Parathyroid adenoma (tissue), 2 donors: ENCODE data around the gene UNC93B1.

Experiments used
- H2AFZ ChIP-seq: fragments of 300-600 bp; sonication (generic); one replicate; pipeline ENCODE4 v1.7.0; 2017; ENCODE audit warnings: antibody characterized with exemption, mild to moderate bottlenecking
- H3K27ac ChIP-seq: fragments of 300-600 bp; sonication (generic); one replicate; pipeline ENCODE4 v1.7.0; 2017
- H3K27me3 ChIP-seq: fragments of 300-600 bp; sonication (generic); one replicate; pipeline ENCODE4 v1.7.0; 2017; ENCODE audit warnings: low read length; ENCODE audit not compliant: control insufficient read depth, insufficient read depth
- H3K36me3 ChIP-seq: fragments of 300-600 bp; sonication (generic); one replicate; pipeline ENCODE4 v1.7.0; 2017; ENCODE audit warnings: low read length; ENCODE audit not compliant: control insufficient read depth, insufficient read depth
- H3K4me1 ChIP-seq: fragments of 300-600 bp; sonication (generic); one replicate; pipeline ENCODE4 v1.7.0; 2017; ENCODE audit warnings: control low read depth
- H3K4me2 ChIP-seq: fragments of 300-600 bp; sonication (generic); one replicate; pipeline ENCODE4 v1.7.0; 2017; ENCODE audit warnings: low read length
- H3K4me3 ChIP-seq: fragments of 300-600 bp; sonication (generic); one replicate; pipeline ENCODE4 v1.7.0; 2017; ENCODE audit warnings: low read depth, low read length
- H3K79me2 ChIP-seq: fragments of 300-600 bp; sonication (generic); one replicate; pipeline ENCODE4 v1.7.0; 2017; ENCODE audit warnings: control low read depth
- H3K9ac ChIP-seq: fragments of 300-600 bp; sonication (generic); one replicate; pipeline ENCODE4 v1.7.0; 2017; ENCODE audit warnings: mild to moderate bottlenecking
- H3K9me3 ChIP-seq: fragments of 300-600 bp; sonication (generic); one replicate; pipeline ENCODE4 v1.7.0; 2017; ENCODE audit warnings: low read length; ENCODE audit not compliant: control insufficient read depth
- TF ChIP-seq, protein P1 (sequence below): fragments of 300-600 bp; sonication (generic); IDR thresholded peaks from one replicate; pipeline ENCODE4 v1.7.0; 2017; ENCODE audit warnings: antibody characterized with exemption, mild to moderate bottlenecking
- donor health status: primary hyperparathyroidism.

Gene UNC93B1

DNA sequence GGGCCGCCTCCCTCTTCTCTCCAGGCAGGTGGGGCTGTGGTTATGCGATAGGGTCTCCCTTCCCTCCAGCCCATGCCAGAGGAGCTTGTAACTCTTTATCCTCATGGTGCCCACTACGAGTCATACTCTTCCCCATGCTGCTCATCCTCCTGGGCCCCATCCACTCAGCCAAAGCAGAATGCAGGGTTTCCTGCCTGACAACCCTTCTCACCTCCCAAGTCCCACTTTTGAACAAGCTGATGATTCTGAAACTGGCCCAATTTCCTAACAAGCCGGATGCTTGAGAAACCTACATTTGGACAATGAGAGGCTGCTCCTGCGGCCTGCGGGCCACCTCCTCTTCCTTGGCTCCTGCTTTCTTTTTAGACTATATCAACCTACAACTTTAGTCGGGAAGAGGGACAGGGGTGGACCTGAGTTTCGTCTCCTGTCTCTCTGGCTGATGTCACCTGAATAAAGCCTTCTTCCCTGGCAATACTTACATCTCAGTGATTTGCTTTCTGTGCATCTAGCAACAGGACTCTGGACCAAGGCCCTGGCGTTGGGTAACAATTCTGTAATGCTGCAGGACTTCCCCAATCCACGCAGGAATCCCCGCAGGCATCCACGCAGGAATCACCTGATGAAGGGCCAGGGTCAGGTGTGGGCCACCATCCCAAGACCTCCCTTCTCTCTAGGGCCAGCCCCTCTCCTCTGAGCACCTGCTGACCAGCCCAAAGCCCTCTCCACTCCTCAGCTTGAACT is 25.1 kb upstream of the UNC93B1 start:
- Histone ChIP-seq H3K36me3 (no peaks in the 10 kb centered on the region), H3K9me3 (no peaks in the 10 kb centered on the region), H3K9ac (no peak overlapping the region), H3K4me2 (no peak overlapping the region), H3K27me3 (no peaks in the 10 kb centered on the region), H3K27ac (no peak overlapping the region), H3K4me3 (no peak overlapping the region), H3K79me2 (peaks cover 6% of the 10 kb centered on the region), H2AFZ (no peak overlapping the region), H3K4me1 (peaks cover 3% of the 10 kb centered on the region)
- TF ChIP-seq, protein P1, sequence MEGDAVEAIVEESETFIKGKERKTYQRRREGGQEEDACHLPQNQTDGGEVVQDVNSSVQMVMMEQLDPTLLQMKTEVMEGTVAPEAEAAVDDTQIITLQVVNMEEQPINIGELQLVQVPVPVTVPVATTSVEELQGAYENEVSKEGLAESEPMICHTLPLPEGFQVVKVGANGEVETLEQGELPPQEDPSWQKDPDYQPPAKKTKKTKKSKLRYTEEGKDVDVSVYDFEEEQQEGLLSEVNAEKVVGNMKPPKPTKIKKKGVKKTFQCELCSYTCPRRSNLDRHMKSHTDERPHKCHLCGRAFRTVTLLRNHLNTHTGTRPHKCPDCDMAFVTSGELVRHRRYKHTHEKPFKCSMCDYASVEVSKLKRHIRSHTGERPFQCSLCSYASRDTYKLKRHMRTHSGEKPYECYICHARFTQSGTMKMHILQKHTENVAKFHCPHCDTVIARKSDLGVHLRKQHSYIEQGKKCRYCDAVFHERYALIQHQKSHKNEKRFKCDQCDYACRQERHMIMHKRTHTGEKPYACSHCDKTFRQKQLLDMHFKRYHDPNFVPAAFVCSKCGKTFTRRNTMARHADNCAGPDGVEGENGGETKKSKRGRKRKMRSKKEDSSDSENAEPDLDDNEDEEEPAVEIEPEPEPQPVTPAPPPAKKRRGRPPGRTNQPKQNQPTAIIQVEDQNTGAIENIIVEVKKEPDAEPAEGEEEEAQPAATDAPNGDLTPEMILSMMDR: no peak

DNA sequence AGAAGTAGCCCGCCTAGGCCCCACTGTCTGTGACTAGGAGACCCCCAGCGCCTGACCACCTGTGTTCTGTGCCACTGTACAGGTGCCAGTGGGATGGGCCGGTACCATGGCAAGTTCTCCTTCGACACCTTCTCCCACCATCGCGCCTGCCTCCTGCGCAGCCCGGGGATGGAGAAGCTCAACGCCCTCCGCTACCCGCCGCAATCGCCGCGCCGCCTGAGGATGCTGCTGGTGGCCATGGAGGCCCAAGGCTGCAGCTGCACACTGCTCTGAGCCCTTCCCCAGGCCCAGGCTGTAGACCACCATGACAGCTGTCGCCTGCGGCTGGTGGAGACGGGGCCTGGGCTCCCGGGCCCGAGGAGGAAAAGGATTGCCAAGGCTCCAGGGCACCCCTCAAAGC is 23.8 kb upstream of the UNC93B1 start:
- H3K9ac ChIP-seq: no peak overlapping the region
- no peaks in the 10 kb centered on the region for H3K9me3 ChIP-seq
- no peaks in the 10 kb centered on the region for H3K27me3 ChIP-seq
- H2AFZ ChIP-seq: no peak overlapping the region
- H3K4me1 ChIP-seq: peaks cover 3% of the 10 kb centered on the region
- H3K4me2 ChIP-seq: no peak overlapping the region
- no peak overlapping the region for H3K27ac ChIP-seq
- no peak overlapping the region for H3K4me3 ChIP-seq
- no peaks in the 10 kb centered on the region for H3K36me3 ChIP-seq
- peaks cover 6% of the 10 kb centered on the region for H3K79me2 ChIP-seq
- TF ChIP-seq, protein P1: no peak

DNA sequence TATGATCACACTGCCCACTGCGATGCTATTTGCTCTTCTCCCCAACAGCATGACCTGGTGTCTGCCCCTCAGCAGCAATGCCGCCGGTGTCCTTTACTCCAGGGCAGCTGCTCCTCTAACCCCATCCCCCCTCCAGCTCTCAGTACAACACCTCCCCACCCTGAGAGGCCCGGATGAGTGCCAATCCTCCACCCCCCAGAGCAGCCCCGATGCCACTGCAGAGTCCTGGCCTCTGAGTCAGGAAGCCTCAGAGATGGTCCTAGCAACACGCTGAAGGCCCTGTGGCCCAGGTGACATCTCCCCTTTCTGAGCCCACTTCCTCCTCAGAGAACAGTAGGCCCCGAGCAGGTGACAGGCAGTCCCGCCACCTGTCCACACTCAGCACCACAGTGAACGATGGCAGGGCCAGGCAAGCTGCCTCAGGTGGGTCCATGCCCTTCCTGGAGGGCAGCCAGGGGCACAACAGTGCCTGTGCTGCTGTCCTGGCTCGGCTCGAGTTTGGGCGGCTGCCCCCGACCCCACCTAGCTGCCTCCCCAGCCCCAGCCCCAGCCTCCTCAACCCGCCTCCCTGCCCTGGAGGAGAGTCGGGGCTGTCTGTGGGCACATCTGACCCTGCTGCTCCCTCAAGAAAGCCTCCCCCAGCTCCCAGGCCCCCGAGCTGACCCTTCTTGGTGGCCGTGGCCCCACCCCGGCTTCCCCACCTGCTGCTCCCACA is 22.7 kb upstream of the UNC93B1 start:
- Histone ChIP-seq H3K27me3 (no peaks in the 10 kb centered on the region), H3K9ac (no peak overlapping the region), H3K4me1 (peaks cover 2% of the 10 kb centered on the region), H3K9me3 (no peaks in the 10 kb centered on the region), H2AFZ (no peak overlapping the region), H3K4me2 (no peak overlapping the region), H3K27ac (no peak overlapping the region), H3K4me3 (no peak overlapping the region), H3K79me2 (peaks cover 4% of the 10 kb centered on the region), H3K36me3 (no peaks in the 10 kb centered on the region)
- TF ChIP-seq, protein P1: no peak

DNA sequence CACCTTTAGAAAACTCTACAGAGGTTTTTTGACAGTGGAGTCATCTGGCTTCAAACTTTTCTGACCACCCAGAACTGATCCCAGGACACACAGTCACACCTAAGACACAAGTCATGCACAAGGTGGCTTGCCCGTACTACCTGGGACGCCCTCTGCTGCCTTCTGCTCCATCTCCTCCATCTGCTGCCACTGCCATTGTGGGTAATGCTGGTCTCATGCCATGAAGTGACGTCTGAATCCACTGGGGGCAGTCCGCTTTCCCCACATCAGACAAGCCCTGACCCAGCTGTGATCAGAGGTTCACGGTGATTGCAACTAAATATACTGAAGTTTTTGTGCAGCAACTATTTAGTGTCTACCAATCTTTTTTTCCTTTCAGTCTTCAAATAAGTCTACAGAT is 21.1 kb upstream of the UNC93B1 start:
- Histone ChIP-seq H3K79me2 (no peaks in the 10 kb centered on the region), H3K9ac (no peak overlapping the region), H3K36me3 (no peaks in the 10 kb centered on the region), H3K4me2 (no peak overlapping the region), H3K27ac (no peak overlapping the region), H3K4me1 (no peaks in the 10 kb centered on the region), H3K9me3 (no peaks in the 10 kb centered on the region), H3K27me3 (no peaks in the 10 kb centered on the region), H2AFZ (no peak overlapping the region), H3K4me3 (no peak overlapping the region)
- TF ChIP-seq, protein P1: no peak
